ENCODE results near the gene SGTB.

- no peak for TF ChIP-seq POLR2AphosphoS5 (IDR thresholded peaks at IDR 0.05; ENCODE audit: borderline replicate concordance, low read depth, low read length)
- no peak for TF ChIP-seq EZH2 (IDR thresholded peaks at IDR 0.05)
- no peak for TF ChIP-seq FOXP2 (optimal IDR thresholded peaks at IDR 0.05; ENCODE audit: control extremely low read depth, extremely low read length, insufficient read depth)
These were observed 67.2 kb downstream of the SGTB start for GRCh38 chr5:65654713-65655112.
